Left ventricle myocardium superior (tissue), 1 donor: Measurements from ENCODE around the gene KL. TPM values are rescaled to one million over a fixed set of nuclear protein-coding genes. Genes with fewer than 3 reads are reported as not detected.

ENCODE experiments used
- ATAC-seq: fragments of 200-7000 bp; cut with Tn5 transposase; one replicate; pipeline ENCODE4 v1.9.1; 2020; ENCODE audit warnings: mild to moderate bottlenecking, moderate library complexity
- DNase-seq: peaks from one replicate; pipeline ENCODE4 v3.0.0-alpha.2; 2020
- intact Hi-C: fragments of 100-400 bp; cut with micrococcal nuclease; formaldehyde crosslinking; loops from one replicate; pipeline ENCODE4 v1.11.0; 2022
- total RNA-seq: library from RNA; stranded (reverse); fragmentation: NEBNext Ultra II Directional; extraction: Animal tissue kit (Norgen Biotek cat#: 25700); gene quantifications from one replicate; pipeline ENCODE4 v1.2.1, GENCODE V29; 2021
- donor health status: DM: no; HTN: yes; CAD: no; lungs with severe emphysema.

The KL gene
- total RNA-seq, 1 donor from 2014 or later = 2.1 TPM

- no peak for DNase-seq
- no peak for ATAC-seq
- intact Hi-C loops = no loop called here
Observed at GRCh38 chr13:33072759-33073158, 56.5 kb downstream of the KL start.

DNA sequence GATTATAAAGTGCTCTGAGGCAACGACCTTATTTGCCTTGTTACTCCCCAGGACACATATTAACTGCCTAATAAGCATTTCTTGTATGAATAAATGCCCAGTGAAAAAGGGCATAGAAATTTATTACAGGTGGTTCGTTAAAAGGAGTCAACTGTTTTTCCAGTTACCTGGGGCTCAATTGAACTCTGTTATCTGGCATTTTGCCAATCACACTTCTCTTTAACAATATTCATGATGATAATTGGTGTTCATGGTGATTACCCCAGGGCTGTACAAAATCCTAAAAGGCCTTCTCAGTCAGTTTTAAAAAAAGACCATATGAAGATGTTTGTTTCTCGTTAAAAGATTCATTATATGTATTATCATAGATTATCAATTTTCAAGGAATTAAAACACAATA lies 57.1 kb downstream of the KL start:
- ATAC-seq = no peak
- intact Hi-C loops = no loop called here
- no peak for DNase-seq

DNA sequence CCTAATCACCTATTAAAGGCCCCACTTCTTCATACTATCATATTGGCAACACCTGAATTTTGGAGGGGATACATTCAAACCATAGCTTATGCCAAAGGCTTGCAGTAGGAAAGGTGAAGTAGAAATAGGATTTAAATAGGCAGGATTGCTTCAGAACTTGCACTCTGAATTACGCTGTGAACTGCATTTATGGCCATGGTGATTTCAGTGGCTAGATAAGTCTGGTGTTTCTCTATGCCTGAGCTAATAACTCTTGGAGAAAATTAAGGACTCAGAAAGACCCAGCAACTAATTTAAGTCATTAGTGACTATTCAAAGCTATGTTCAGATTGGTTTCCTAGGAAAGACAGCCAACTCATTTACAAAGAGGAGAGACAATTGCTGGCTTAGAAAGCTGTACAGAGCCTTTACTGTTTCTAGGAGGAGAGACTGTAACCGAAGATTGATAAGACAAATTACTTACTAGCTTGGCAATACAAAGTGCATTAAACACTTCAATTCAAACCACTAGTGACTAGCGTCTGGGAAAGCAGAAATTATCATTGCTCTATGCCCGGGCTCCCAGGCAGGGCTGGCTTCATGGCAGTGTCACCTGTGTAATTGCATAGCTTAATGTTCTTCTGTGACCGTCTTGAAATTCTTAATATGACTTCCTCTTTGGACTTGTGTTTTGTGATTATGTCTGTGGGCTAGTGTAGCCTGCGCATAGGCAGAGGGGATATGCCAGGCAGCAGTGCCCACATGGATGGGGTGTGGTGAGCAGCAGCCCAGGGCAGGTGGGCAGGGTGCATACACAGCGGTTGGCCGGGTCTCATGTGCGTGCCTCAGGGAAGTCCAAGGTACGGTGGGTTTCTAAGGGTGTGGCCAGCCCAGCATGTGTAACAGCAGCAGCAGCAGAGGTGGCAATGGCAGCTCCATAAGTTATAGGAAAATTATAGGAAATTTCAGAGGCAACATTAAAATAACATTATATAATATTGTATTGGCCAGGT lies 60.1 kb downstream of the KL start:
- no peak for ATAC-seq
- intact Hi-C loops = no loop called here
- no peak for DNase-seq

DNA sequence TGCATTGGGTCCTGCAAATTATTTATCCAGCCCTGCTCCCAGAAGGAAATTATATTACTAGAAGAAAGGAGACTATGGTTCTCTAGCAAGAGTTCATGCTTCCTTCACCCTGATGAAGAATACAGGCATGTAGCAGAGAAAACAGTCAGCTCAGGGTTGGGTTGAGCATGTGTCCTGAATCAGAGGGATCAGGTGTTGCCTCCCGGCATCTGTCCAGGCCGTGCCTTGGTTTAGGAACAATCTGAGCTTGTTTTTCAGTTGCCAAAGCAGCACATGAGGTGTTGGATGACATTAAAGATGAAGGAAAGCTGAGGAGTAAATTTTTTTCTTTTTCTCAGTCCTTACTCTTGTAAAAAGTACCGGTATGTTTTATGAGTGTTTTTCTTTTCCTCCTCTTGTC lies 62.0 kb downstream of the KL start:
- ATAC-seq = peak; percentile 52
- DNase-seq = peak; percentile 31
- intact Hi-C loops = no loop called here

DNA sequence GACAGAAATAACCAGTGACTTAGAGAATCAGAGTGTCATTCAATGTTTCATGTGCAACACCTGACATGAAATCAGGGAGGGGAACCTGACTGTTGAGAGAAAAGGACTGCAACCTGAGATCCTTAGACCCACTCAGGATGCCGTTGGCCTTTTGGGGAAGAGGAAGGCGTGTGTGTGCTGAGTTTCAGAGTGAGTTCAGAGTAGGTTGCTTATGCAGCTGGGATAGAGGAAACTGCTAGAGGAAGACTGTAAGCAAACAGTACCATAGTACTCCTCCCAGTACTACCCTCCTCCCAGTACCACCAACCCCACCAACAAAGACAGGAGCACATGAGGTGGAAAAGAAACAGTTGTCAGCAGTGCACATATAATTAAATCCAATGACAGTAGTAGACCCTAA lies 63.7 kb downstream of the KL start:
- DNase-seq (no peak), ATAC-seq (peak; percentile 49)
- intact Hi-C loops = loop anchor here (10.0 kb wide), 1 partner anchor 295 kb away; no protein-coding TSS in a partner anchor

- ATAC-seq = no peak
- intact Hi-C loops = loop anchor here (10.0 kb wide), 1 partner anchor 296 kb away; no protein-coding TSS in a partner anchor
Observed at GRCh38 chr13:33080972-33081590, 64.9 kb downstream of the KL start.

DNA sequence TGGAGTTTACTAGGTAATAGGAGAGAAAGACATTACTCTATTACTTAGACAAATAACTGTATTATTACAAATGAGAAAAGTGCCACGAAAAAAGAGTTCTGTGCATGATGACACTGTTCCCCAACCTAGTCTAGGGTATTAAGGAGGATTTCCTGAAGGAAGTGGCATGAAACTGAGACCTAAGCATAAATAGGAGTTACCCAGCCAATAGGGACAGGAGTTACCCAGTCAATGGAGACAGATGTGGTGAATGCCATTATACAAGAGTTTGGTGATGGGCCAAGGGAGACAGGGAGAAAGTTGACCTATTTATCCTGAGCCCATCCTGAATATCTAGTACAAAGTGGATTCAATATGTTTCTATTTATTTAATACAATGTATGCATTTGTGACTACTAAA lies 65.4 kb downstream of the KL start:
- DNase-seq (no peak), ATAC-seq (no peak)
- intact Hi-C loops = loop anchor here (10.0 kb wide), 1 partner anchor 297 kb away; no protein-coding TSS in a partner anchor

More at GRCh38 chr13:33080972-33081590, 64.9 kb downstream of the KL start:
- no peak for DNase-seq

DNA sequence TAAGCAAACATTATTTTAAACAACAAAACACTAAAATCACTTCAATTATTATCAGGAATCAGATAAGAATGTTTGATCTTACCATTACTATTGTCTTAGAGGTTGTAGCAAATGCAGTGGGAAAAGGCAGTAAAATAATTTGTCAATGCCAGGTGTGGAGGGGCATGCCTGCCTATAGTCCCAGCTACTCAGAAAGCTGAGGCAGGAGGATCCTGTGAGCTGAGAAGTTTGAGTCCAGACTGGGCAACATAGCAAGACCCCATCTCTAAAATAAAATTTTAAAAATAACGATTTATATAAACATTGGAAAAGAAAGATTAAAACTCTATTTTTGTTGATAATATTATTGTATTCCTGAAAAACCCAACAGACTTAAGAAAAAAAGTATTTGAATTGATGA lies 66.8 kb downstream of the KL start:
- ATAC-seq = no peak
- intact Hi-C loops = loop anchor here (10.0 kb wide), 1 partner anchor 298 kb away; no protein-coding TSS in a partner anchor
- no peak for DNase-seq

GRCh38 chr13:33087091-33087490 lies 70.9 kb downstream of the KL start:
- DNase-seq (no peak), ATAC-seq (no peak)
- intact Hi-C loops = loop anchor here (10.0 kb wide), 1 partner anchor 302 kb away; no protein-coding TSS in a partner anchor

GRCh38 chr13:33087790-33088189 lies 71.6 kb downstream of the KL start:
- intact Hi-C loops = loop anchor here (10.0 kb wide), 1 partner anchor 303 kb away; no protein-coding TSS in a partner anchor
- ATAC-seq (no peak), DNase-seq (no peak)

DNA sequence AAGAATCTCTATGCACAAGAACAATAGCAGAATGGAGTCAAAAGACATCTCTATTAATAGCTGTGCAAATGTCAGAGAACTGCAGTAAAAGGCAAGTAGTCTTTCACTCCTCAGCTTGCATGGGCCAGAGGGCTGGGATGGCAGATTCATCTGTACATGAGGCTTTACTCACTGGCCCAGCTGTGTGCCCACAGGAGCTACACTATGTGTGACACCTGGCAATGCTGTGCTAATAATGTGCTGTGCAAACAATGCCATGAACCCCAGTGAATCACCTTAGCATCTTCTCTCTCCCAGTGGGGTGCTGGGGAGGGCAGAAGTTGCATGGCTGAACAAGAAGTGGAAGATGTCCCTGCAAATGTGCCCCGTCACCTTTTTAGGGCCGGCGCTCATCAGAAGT lies 73.1 kb downstream of the KL start:
- intact Hi-C loops = loop anchor here (10.0 kb wide), 1 partner anchor 305 kb away; no protein-coding TSS in a partner anchor
- ATAC-seq = no peak

GRCh38 chr13:33090755-33091414 lies 74.7 kb downstream of the KL start:
- ATAC-seq = no peak
- no peak for DNase-seq
- intact Hi-C loops = no loop called here

More for the DNA sequence above, 73.1 kb downstream of the KL start:
- no peak for DNase-seq

- no peak for ATAC-seq
- DNase-seq = no peak
- intact Hi-C loops = no loop called here
Observed at GRCh38 chr13:33091415-33091774, 75.2 kb downstream of the KL start.

DNA sequence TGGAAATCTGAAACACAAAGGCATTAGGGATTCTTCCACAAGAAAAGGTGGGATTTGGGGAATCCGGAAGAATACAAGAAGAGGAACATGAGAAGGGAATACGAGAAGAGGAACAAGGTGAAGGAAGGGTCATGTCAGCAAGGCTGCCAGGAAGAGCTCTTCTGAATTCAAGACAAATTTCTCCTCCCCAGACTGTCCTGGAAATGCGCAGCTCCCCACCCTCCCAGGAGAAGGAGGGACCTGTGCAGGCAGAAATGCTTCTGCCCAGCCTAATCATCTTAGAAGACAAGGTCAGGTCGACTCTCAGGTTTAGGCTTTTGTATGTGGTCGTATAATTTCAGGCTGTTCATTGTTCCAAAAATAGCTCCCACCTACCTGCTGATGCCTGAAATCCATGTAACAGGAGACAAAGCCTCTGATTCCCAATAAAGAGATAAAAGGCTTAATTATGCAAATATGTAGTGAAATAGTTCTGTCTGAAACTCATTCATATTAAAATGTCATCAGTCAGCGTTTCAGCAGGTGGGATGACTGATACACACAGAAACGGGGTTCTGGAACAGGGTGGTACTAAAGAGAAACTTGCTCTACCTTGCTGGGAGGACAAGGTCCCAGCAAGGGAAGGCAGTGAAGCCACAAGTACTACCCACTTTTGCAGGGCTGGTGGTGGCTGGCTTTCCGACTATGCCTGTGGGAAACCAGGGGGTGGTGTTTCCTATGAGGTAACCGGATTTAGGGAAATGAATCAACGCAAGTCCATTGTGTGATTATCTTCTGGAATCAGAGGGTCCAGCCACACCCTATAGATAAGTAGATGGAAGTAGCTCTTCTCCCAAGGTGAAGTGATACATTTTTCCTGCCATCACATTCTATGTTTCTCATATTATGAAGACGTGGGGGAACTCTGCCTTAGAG lies 76.1 kb downstream of the KL start:
- intact Hi-C loops = no loop called here
- ATAC-seq (peak; percentile 39), DNase-seq (no peak)

DNA sequence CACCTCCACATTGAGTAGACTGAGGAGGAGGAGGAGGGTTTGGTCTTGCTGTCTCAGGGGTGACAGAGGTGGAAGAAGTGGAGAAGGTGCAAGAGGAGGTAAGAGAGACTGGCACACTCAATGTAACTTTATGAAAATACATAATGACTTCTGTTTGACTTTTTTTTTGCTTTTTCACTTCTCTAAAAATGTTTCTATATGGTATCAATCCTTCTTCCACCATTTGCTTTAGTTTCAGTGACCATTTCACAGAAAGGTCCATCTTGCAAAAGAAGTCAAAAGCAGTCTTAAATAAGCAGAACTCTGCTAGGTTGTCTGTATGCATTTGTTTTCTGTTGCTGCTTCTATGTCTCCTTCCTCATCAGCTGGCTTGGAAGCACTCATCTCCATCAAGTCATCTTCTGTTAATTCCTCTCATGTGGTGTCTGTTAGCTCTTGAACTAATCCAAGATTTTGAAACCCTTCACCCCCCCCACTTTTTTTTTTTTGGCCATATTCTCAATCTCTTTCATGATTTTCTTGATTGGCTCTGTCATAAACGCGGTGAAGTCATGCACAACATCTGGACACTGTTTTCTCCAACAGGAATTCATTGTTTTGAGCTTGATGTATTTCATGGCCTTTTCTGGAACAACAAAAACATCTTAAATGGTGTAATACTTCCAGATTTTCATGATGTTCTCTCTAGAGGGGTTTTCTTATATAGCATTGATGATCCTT lies 80.8 kb downstream of the KL start:
- ATAC-seq (no peak), DNase-seq (no peak)
- intact Hi-C loops = no loop called here

- no peak for DNase-seq
- no peak for ATAC-seq
- intact Hi-C loops = no loop called here
Observed at GRCh38 chr13:33099860-33100259, 83.6 kb downstream of the KL start.

GRCh38 chr13:33100886-33101285 lies 84.7 kb downstream of the KL start:
- ATAC-seq (no peak), DNase-seq (no peak)
- intact Hi-C loops = no loop called here

GRCh38 chr13:33101835-33102234 lies 85.6 kb downstream of the KL start:
- ATAC-seq = no peak
- intact Hi-C loops = no loop called here
- no peak for DNase-seq
